HG03039 (cell line): ENCODE data around the gene HTR5A.

Experiments used
- ATAC-seq: cut with Tn5 transposase; IDR thresholded peaks from one replicate; pipeline ENCODE4 v1.9.1; 2021; ENCODE audit warnings: mild to moderate bottlenecking, moderate library complexity; ENCODE audit not compliant: unreplicated experiment

Gene HTR5A

DNA sequence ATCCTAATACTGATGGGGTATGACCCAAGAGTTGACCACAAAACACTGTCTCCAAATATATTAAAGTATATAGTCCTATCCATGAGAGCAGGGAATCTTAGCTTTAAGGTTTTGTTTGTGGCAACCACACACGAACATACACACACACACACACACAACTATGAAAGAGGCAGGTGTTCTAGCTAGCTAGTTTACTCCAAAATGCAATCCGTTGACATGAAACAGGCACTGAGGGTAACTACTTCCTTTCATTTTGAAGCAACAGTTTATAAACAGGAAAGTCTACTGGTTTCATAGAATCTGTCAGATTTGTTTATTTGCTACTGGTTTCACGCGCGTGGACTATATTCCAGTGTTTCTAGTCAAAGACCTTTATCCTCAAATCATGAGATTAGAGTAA is 14.8 kb downstream of the HTR5A start:
- ATAC-seq: no peak

DNA sequence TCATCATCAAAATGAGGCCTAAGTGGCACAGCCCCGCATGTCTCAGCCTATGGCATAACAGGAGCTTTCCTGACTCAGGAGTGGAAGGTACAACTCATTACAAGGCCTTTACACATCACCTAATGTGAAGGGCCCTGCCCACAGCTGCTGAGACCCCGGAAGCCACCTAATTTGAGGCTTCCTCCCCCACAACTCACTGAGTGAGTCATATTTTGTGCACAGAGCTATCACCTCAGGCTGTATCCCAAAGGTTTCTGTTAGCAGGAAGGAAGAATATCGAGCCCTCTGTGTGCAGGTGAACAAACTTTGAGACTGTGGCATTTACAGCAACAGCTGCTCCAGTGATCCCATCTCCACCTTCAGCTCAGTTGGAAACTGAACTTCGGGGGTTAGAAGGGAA is 20.6 kb downstream of the HTR5A start:
- no peak for ATAC-seq

DNA sequence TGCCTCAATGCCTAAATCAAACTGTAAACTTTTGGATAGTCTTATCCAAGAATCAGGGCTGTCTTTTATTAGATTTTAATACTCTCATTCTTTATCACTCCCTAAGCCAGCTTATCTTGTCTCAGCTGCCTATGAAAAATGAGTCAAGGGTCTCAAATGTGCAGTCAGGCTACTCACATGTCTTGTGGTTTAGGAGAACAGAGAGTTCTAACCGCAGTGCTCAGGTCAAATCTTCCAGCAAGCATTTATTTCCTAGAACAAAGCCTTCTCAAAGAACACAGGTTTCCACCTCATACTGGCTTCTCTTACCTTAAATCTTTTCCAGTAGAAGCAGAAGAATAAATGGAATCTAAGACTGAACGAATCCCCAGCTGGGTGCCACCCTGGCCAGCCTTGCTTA is 23.5 kb downstream of the HTR5A start:
- no peak for ATAC-seq

DNA sequence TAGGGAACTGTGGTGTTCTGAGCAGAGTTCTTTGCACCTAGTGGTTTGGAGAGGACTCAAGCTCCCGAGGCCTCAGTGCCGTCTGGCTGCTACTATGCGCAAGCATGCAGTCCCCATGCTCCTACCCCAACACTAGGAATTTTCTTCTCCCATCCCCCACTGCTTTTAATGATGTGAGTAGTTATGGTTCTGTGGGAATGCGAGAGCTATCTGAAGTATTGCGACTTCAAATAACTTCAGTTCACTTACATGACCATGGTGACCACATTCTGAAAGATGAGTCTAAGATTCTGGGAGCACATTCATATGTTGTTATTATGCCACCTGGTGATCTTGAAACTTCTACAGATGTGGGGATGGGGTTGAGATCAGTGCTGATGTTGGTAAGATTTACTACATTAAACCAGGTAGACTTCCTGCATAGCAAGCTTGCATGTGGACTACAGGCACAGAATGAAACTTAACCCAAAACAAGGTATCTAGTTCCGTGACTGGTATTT is 24.6 kb downstream of the HTR5A start:
- ATAC-seq: no peak

DNA sequence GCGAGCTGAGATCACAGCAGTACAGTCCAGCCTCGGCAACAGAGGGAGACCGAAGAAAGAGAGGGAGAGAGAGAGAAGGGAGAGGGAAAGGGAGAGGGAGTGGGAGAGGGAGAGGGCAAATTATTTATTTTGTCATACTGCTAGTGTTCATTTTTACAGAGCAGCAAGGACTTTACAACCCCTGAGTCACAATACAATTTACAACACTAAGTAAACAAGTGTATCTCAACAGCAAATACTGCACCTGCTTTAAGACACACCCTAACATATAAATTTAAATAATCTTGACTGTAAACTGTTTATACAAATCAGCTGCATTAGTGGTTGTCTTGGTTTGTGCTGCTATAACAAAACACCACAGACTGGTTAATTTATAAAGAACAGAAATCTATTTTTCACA is 27.2 kb downstream of the HTR5A start:
- ATAC-seq: no peak

DNA sequence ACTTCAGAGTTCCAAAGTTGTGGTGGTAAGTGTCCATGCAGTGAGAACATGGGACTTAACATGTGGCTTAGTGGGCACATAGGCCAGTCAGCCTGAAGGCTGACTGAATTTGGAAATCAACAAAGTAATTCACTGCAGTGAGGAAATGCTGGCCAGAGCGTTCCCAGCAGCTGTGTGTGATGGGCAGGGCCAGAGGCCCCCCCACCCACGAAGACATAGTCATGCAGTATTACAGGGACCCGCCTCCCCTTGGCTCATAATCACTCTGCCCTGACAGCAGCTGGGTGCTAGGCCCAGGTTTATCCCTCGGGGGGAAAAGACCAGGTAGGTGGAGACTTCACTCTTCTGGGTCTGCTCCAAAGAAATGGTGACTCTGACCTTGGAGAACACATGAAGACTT is 33.7 kb downstream of the HTR5A start:
- no peak for ATAC-seq

DNA sequence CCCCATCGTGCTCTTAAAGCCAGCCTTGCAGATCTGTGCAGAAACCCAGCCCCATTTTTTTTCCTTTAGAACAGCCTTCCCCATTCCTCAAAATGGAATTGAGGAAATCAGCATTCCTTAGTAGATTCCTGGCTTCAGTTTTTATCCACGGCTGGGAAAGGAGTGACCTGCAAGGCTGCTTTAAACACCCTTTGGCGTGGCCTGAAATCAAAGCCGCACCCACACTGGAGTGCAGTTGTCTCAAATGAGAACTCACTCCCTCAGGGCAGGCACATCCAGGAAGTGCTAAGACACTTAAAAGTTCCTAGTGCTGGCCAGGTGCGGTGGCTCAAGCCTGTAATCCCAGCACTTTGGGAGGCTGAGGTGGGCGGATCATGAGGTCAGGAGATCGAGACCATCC is 34.8 kb downstream of the HTR5A start:
- no peak for ATAC-seq

DNA sequence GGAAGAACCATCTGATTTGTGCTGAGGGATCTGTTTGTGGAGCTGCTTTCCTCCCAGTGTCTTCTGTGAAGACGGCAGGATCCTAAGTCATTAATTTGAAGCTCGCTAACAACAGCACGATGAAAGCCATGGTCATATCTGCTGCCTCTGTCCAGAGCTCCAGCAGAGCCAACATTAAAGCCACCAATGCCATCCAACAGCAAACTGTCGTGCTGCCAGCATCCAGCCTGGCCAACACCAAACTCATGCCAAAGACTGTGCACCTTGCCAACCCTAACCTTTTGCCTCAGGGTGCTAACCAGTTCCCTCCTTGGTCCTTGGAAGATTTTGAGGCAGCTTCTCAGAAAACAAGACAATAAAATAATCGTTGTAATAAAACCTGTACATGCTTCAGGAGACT is 36.2 kb downstream of the HTR5A start:
- no peak for ATAC-seq

DNA sequence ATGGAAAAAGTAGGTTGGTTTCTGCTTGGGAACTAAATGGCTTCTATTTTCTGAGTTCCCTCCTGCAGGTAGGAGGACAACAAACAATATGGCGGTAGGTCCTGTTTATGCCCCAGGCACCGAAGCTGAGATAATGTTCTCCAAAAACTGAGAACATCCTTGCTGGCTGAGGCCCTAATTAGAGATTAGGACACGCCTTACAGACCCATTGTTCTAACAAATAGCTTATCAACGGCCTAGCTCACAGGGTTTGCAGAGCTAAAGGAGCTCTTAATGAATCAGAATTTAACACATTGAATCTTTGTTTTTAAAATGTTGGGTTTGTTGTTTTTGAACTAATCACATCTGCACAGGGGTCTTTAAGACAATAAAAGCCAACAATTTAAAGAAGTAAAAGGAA is 37.0 kb downstream of the HTR5A start:
- no peak for ATAC-seq

DNA sequence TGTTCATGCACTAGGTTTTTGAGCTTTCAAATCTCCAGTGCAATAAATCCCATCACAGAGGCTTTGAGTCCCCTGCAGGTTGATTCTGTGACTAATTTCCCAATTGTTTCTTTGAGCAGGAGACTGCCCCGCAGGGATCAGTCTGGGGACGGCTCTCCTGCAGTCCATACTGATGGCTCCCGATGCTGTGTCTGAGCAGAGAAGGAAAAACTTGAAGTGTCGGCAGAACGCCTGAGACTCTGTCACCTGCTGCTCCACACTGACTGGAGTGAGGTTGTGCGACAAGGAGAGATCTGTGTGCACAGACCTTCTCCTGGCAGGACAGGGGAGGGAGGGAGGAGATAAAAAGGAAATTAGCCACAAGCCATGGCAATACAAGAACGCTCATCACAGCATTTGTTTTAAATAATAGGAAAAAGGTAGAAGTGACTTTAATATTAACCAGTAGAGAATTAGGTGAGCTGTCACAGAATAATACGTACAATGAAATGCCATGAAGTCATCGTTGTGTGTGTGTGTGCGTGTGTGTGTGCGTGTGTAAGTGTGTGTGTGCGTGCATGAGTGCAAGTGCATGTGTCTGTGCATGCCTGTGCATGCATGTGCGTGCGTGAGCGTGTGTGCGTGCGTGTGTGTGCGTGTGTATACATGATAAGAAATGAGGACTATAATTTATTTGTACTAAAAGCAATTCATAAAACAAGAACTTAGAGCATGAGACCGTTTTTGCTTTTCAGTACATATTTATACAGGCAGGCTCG is 38.2 kb downstream of the HTR5A start:
- no peak for ATAC-seq

DNA sequence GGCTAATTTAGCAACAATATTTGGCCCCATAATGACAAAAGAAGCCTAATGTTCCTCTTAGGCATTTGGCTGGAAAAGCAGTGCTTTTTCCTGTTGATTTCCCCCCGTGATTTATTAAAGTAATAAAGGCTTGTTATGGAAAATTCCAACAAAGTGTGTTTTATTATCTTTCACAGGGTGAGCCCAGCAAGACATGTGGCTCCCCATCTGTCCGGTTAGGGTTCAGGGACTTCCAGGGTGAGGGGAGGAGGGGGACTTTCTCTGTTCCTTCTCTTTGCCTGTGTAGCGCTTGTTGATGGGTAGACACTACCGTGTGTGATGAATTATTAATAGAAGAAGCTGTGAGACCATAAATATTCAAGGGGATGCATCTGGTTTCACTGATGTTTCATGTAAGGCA is 39.0 kb downstream of the HTR5A start:
- no peak for ATAC-seq

DNA sequence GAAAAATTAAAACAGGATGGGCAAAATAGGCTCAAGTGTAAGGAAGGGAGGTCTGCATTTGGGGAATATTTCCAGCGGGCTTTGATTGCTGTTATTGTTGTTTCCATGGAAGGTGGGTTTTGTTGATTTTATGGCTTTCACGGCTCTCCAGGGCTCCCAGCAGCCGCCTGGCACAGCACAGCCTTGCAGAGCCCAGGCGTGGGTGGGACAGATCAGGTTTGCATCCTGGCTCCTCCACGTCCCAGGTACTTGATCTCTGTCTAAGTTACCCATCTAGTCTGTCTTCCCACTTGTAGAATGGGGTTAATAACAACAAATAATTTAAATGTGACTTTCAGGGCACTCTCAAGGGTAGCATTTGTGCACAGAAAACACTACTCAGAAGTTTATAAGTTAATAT is 45.2 kb downstream of the HTR5A start:
- no peak for ATAC-seq

DNA sequence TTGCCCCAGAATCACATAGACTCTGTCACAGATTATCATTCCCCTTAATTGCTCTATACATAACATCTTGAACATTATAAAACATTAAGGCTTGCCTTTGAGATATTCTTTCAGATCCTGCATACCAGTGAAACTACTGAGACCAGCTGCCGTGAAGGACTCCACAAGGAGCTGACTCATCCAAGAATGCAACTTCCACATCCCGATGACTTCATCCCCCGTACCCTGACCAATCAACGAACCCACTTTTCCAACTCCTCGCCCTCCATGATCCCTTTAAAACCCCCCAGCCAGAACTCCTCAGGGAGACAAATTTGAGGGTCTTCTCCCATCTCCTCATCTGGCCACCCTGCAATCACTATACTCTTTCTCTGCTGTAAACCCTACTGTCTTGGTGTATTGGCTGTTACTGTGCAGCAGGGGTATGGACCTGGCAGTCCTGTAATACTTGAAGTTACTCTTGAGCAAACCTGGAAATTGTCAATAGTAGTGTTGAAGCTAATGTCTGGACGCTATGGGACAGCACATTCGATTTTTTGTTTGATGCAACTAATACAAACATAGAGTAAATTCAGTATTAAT is 49.8 kb downstream of the HTR5A start:
- ATAC-seq: no peak

DNA sequence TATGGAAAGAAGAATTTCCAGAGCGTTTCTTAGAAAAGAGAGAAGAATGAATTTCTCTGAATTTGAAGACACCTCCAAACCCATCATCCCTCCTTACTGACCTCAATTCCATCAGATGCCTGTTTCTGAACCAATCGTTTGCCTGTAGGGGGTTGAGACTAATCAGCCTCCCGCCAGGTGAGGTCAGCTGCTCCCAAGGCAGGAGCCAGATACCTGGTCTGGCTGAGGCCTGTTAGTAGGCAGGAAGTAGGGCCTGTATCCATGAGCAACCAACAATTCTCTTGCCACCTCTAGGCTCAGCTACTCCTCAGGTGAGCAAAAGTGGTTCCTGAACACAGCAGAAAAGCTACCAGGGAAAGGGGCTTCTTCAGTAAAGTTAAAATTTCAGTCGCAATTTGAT is 50.3 kb downstream of the HTR5A start:
- ATAC-seq: no peak

DNA sequence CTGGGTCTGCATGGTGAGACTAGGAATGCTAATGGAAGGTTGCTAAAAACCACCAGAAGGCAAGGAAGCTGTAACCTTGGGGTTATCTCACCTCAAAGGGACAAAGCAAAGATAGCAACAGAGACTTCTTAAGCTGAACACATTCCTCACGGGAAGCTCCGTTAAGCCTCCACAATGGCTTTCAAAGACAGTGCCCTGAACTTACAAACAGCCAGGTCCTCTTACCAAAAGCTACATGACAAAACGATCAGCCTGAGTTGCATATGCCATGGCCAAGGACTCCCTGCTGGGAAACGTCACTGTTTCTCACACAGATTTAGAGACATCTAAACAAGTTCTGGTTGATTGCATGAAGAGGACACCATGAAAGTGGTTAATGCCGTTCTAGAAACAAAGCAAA is 52.7 kb downstream of the HTR5A start:
- ATAC-seq: no peak

DNA sequence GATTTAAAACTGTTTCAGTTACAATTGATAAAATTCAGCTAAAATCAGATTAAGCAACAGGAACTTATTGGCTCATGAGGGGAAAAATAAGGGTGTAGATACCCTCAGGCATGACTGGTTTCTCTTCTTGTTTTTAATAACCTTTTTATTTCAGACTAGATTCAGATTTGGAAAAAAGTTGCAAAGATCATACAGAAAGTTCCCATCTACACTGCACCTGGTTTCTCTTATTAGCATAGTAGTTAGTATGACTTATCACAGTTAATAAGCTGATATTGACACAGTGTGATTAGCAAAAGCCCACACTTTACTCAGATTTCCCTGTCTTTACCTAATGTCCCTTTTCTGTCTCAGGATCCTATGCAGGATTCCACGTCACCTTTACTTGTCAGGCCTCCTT is 53.3 kb downstream of the HTR5A start:
- no peak for ATAC-seq

DNA sequence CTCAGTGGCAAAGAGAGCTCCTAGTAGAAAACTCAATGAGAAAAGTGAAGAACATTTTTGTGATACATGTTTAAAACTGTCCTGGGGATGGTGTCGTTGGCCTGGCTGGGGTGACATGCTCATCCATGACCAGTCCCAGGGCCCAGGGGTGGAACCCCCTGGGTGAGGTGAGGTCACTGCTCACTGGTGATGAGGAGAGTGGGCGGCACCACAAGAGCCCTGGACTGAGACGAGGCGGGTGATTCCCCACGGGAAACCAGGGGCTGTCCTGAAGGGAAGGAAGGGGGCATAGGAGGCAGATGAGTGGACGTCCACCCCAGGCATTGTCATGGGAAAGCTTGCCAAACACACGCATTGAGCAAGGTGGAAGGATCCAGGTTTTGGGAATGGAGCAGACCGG is 54.6 kb downstream of the HTR5A start:
- ATAC-seq: no peak

DNA sequence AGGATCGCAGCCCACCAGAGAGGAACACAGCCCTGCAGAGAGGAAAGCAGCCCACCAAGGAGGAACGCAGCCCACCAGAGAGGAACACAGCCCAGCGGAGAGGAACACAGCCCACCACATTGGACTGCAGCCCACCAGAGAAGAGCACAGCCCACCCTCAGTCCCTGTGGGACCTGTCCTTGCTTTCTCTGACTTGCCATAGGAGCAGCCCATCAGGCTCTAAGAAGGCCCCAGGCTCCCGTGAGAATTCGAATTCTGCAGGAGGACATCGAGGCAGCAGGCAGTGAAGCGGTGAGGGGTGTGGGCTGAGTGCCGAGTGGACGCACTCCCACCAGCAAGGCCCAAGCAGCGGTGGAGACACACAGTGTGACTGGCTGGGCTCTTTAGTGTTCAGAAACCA is 59.1 kb downstream of the HTR5A start:
- ATAC-seq: no peak

DNA sequence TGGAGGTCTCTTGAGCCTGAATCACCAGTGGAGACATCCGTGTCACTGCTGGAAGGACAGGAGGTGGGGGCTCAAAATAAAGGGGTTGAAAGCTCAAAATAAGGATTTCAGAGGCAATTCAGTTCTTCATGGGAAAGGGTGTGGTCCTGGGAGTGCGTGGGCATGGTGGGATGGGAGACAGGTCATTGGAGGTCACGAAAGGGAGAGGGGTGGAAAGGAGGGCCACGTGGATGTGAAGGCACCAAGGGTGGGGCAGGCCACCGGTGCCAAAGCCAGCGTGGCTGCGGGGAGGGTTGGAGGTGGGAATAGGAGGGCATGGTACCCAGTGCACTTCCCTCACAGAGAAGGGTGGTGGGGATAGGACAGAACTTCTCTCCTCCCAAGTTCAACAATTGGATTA is 59.7 kb downstream of the HTR5A start:
- ATAC-seq: no peak

DNA sequence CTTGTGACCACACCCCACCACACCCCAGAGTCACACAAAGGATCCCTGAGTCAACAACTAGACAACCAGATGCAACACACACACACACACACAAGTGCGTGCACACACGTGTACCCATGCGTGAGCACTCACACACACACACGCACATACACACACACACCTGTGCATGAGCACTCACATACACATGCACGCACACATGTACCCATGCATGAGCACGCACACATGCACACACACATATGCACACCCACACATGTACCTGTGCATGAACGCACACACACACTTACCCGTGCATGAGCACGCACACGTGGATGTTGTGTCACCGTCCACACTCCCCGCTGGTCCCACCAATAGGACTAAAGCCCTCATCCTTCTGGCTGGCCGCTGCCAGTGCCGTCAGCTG is 60.4 kb downstream of the HTR5A start:
- ATAC-seq: no peak

DNA sequence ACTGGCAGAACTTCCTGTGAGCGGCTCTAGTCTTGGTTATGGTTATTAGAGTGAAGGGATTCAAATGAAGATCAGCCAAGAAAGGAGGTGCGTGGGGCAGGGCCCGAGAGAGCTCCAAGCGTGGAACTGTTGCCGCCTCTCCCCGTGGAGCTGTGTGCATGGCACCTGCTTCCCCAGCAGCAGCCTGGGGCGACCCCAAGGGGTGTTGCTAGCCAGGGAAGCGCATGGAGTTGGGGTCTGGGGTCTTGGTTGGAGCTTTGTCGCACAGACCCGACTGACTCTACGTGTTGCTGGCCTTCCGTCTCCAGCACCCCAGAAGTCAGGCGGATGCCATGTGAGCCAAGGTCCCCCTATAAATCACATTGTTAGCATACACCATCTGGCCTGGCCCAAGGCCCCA is 61.0 kb downstream of the HTR5A start:
- ATAC-seq: no peak

DNA sequence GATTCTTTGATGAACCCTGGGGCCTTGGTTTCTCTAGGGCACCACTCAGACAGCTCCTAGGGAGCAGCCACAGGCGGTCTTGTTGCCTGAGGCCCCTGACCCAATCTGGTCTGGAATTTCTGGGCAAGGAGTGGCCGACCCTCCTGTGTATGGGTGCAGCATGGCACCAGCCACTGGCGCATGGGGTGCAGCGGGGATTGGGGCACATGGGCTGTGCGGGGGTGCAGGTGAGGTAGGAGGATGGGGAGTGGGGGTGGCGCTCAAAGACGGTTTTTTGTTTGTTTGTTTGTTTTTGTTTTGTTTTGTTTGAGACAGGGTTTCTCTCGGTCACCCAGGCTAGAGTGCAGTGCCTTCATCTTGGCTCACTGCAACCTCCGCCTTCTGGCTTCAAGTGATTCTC is 62.3 kb downstream of the HTR5A start:
- ATAC-seq: no peak
